Skeletal muscle cell (primary cell): ENCODE results near the gene CNPY1.
"Not testable (repeated sequence)": the region's sequence is repeated elsewhere in the genome, so short reads cannot be mapped to it uniquely, and the experiment has no call there.

Experiments
- DNase-seq: peaks from one replicate; pipeline ENCODE4 v3.0.0-alpha.2; 2010; ENCODE audit warnings: low read depth
- H3K4me3 ChIP-seq: 2 replicates; pipeline ENCODE4 v1.5.1; 2011; ENCODE audit warnings: low read depth, mild to moderate bottlenecking, control low read depth, low read length, moderate library complexity

The CNPY1 gene

DNA sequence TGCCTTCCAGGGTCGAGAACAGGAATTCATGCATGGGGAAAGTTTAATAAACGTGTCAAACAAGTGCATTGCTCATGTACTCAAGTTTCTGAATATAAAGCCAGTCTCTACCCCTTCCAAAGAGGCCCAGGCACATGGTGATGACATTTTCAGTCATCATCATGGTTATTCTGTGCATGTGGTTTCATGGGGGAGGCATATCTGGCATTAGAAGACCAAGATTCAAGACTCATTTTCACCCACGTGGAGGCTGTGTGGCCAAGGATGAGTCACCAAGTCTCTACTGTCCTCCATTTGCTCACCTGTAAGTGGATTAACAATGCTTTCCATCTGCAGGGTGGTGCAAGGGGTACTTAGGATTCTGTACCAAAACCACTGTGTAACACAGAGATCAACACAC is 34.0 kb upstream of the CNPY1 start:
- no peak for DNase-seq
- H3K4me3 ChIP-seq: no peak overlapping the region

DNA sequence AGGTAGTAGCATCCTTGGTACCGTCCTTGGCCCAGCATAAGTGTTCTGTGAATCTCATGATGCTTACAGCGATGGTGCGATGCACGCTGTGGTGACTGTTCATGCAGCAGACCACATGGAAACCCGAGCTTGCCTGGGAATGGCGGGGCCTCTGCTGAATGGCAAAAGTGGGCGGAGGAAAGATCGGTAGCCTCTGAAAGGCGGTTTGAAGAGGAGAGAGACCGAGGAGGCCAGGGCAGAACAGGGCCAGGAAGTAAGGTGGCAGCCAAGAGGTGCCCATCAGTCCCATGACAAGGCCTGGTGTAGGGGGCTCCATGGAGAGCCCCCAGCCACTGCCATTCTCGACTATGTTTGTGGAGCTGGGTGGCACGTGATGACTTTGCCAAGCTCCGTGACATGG is 33.2 kb upstream of the CNPY1 start:
- no peak overlapping the region for H3K4me3 ChIP-seq
- DNase-seq: no peak

DNA sequence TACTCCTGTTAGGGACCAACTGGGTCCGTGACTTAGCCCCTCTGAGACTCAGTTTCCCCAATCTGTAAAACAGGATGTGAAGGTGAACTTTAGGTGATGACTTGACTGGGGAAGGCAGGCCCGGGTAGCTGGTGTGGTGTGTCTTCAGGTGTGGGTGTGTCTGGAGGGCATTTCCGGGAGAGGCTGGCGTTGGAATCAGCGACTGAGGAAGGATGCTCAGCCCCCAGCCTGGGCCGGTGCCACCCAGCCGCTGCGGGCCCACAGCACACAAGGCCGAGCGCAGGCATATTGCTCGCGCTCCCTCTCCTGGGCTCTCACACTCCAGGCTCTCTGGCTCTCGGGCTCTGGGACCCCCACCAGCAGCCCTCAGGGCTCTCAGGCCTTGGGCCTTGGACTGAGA is 31.7 kb upstream of the CNPY1 start:
- no peak for DNase-seq
- H3K4me3 ChIP-seq: no peak overlapping the region

DNA sequence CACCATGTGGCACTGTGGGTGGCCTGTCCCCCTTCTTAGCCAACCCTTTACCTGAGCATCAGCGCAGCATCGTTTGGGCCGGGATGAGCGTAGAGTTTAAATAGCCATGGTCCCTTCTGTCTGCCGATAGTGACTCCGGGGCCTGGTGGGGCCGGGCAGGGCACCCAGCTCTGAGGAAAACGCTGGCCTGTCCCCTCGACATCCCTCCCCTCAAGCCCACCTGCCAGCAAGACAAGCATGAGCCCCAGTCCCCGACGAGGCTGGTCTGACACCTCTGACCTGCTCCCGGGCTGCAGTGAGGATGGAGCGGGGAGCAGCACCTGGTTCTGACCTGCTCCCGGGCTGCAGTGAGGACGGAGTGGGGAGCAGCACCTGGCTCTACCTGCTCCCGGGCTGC is 31.1 kb upstream of the CNPY1 start:
- no peak for DNase-seq
- H3K4me3 ChIP-seq: no peak overlapping the region

DNA sequence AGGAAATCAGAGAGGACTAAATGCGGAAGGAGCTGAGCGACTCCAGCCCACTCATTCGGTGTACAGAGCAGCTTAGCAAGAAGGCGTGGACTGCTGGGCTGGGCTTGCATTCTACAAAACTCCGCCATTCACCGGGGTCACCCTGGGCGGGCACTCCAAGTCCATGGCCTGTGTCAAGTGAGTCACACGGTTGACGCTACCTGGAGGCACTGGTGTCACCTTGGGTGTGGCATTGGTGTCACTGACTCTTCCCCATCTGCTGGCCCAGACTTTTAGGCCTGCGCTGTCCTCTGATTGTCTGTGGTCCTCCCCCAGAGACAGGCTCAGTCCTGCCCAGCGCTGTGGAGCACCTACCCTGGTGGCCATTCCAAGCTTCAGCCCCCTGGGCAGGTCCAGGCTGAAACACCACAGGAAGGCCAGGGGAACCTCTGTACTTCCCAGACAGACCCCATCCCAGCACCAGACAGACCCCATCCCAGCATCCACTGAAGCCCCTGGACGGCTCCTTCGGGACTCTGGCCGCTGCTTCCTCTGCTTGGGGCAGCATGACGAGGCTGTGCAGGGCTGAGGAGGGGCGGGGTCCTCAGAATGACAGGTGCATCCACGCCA is 30.6 kb upstream of the CNPY1 start:
- no peak for DNase-seq
- H3K4me3 ChIP-seq: no peak overlapping the region

DNA sequence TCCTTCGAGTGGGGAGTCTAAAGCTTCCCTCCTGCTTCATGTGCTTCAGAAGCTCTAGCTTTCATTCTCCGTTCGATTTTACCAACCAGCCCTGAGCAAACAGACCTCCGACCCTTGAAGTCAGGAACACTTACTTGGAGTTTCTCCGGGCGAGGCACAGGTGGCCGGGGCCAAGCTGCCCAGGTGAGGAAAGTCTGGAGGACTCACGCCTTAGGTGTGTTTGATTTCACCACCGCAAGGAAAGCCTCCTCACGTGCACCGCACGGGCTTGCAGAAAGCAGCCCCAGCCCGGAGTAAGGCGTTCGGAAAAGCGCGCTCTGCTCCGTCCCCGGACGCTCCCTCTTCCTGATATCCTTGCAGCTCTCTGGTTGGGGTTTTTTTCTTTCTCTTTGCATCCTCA is 30.1 kb upstream of the CNPY1 start:
- DNase-seq: no peak

DNA sequence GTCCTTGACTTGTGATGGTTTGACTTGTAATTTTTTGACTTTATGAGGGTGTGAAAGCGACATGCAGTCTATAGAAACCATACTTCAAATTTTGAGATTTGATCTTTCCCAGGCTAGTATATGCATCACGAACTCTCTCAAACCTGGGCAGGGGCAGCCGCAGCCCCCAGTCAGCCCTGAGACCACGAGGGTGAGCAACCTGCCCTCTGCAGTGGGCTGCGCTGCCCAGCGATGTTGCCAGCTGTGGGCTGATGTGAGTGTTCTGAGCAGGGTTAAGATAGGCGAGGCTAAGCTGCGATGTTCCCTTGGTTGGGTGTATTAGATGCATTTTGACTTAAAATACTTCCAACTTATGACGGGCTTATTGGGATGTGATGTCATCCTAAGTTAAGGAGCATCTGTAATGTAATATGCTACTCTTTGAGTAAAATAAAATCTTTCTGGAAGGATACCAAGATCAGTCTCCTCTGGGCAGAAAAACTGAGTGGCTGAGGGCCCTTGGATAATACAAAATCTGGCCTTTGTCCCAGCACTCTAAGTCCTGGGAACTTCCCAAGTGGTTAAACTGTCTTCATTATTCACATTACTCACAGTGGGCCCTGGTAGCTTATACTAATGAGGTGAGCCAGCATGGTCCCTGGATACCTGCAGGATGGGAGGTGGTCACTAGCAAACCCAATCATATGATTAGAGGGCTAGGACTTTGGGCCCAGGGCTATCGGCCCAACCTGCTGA is 28.4 kb upstream of the CNPY1 start:
- DNase-seq: no peak

More for the DNA sequence above, 30.1 kb upstream of the CNPY1 start:
- no peak overlapping the region for H3K4me3 ChIP-seq

DNA sequence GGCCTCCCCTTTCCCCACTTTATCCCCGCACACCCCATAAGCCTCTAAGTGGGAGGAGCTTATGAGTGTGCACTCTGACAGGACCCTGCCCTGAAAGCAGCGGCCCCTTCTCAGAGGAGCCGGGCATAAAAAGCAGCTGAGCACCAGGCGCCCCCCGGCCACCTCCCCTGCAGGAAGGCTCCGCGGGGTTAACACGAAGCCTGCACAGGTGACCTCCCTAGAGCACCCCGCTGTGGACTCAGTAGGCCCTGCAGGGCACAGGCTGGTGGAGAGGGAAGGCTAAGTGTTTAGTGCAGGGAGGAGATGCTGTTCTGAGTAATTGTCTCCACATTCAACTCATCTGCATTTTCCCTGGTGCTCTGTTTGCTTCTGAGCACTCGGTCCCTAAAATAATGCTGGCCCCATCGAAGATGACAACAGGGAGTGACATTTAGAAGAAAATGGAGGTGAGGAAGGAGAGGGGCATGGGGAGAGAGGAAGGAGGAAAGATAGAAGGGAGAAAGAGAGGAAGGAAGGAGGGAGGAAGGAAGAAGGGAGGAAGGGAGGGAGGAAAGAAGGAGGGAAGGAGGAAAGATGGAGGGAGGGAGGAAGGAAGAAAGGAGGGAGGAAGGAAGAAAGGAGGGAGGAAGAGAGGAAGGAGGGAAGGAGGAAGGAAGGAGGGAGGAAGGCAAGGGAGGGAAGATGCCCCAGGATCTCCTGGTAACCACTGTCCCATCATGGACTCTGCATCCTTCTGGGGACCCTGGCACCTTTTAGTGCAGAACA is 25.4 kb upstream of the CNPY1 start:
- no peak for DNase-seq
- H3K4me3 ChIP-seq: no peak overlapping the region

More for the DNA sequence above, 28.4 kb upstream of the CNPY1 start:
- no peak overlapping the region for H3K4me3 ChIP-seq

DNA sequence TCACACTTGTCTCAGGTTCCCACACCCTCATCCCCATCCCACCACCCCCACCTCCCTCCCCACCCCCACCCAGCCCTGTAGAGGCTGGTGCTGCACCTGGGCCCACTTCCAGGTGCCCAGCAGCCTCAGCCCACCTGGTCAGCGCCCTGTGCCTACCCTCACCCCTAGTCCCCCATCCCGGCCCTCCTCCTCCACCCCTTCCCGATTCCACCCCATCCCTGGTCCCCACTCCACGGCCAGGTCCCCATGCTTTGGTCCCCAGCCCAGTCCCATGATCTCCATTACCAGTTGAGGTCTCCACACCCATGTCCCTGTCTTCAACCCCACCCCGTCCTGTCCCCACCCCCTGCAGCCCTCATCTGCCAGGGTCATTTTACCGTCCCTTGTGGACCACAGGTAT is 24.6 kb upstream of the CNPY1 start:
- no peak overlapping the region for H3K4me3 ChIP-seq
- no peak for DNase-seq

DNA sequence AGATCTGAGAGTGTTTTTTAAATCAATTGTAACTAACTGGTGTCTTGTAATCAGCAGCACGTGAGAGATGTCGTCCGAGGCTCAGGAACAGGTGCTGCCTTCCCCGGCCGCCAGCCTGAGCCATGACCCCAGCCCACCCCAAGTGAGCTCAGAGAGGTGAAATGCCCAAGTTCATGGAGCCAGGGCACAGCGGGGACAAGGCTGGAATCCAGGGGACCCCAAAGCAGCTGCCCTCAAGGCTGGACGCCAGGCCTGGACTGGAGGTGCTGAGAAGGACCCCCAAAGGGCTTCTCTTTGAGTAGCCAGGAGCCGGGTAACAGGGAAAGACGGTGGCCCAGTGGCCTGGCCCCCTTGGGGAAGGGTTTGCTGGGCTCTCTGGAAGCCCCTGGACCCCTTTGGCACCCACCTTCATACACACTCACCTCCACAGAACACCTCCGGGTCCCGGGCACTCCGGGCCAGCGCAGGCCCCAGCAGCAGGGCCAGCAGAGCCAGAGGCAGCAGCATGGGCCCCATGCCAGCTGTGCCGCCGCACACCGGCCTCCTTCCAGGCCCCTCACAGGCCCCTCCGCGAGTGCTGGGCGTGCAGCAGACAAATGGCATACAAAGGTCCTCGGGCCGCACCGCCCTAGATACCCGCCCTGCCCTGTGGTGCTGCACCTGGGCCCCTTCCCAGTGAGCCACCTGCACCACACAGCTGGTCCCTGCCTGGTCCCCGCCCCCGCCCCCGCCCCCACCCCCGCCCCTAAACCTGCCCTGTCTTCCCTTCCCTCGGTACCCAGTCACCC is 24.0 kb upstream of the CNPY1 start:
- H3K4me3 ChIP-seq: no peak overlapping the region
- no peak for DNase-seq

DNA sequence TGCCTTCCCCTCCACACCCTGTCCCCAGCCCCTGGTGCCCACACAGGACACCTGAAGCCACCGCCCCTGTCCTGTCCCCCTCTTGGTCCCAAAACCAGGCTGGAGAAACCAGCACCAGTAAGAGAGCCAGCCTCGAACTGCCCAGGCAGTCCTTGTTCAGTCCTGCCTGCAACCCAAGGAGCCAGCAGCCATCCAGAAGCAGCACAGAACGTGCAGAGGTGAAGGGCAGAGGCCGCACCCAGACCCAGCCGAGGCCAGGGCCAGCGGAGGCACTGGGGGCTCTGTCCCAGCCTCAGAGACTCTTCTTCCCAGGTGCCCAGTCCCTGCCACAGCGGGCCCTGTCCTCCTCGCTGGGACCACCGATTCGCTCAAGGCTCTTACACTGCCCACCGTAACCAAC is 23.3 kb upstream of the CNPY1 start:
- DNase-seq: no peak

DNA sequence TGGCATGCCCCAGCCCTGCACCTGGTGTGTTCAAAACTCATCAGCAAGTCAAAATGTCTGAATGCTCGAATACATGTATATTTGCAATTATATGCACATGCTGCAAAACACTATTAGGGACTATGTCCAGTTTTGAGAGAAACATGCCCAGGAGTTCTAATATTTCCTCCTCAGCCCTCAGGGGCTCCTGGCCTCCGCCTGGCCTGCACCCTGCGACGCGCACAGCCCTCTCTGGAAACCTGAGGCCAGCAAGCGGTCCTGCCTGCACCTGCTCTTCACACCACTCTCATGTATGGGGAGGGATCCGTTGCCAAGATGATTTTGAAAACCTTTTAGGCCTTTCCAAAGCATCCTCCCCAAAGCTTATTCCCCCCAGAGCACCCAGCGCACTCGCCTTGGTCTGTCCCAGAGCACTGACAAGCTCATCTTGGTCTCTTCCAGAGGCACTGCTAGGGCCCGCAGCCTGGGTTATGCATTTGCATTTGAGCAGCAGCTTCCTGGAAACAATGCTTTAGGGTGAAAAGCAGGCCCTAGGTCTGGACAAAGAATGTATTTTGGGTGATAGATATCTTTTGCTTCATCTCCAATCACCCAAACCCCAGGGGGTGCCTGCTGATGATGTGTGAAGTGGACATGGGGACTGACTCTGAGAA is 22.6 kb upstream of the CNPY1 start:
- DNase-seq: no peak
- H3K4me3 ChIP-seq: no peak overlapping the region

More for the DNA sequence above, 23.3 kb upstream of the CNPY1 start:
- no peak overlapping the region for H3K4me3 ChIP-seq

DNA sequence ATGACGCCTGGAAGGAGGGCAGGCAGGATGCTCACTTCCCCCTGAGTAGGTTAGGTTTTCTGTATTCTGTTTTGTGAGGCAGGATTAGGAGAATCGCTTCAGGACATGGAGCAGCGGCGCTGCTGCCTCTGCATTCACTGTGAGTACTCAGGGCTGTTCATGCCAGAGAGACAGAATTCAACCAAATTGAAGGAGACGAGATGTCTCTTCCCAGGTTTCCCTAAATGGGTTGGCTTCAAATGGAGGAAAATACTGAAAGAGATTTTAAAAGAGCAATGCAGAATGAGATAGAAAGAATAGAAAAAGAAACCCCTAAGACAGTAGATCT is 21.9 kb upstream of the CNPY1 start:
- H3K4me3 ChIP-seq: no peak overlapping the region
- DNase-seq: no peak

DNA sequence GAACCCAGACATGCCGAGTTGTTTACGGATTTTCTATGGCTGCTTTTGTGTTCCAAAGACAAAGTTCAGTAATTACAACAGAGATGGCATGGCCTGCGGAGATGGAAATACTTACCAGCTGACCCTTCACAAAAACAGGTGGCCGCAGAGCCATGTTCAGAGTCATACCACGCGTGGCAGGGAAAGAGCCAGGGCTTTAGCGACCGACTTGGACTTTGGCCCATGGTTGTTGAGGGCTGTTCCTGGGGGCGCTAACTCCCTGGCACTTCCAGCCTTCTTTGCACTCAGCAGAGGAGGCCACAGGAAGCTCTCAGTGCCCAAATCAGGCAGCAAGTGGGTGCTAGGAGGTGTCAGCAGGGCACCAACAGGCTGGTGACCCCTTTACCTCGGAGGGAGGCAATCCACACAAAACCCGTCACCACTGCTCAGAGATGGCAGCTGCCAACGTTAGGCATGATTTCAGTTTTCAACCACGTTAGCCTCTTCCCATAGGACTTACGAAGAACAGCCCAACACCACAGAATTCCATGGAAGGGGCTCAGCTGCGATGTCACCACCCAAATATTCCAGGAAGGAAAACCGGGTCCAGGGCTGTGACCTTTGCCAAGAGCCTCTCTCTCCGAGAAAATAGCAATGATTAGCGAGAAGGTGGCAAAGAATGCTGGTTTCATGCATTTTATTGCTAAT is 21.4 kb upstream of the CNPY1 start:
- H3K4me3 ChIP-seq: no peak overlapping the region
- DNase-seq: no peak

DNA sequence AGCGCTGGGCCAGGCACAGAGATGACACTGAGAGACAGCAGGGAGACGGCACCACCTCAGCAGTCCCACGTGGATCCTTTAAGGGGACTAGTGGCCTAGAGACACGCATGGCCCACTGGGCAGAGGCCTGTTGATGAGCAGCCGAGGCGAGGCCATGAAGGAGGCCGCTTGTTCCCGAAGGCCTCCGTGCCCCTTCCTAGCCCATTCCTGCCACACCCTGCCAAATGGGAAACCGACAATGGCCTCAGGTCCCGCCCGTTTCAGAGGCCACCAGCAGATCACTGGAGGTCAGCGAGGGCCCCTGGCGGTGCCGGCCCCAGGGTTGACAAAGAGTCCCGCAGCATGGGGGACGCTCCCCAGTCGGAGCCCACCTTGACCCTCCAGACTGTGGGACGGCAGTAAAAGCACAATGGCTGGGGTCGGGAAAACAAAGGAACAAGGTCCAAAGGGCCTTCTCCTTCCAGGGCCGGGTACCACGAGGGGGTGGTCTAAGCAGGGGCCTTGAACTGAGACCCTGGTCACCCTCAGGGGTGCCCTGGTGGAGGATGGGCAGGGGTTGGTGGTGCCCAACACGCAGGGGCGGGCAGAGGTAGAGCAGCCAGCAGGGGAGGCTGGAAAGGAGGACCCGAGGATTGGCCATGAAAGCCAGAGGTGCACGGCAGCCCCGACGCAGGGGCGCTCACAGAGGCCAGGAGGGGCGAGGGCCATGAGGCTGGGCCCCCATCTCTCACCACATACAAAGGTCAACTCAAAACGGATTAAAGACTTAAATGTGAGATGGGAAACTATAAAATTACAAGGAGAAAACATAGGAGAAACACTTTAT is 19.9 kb upstream of the CNPY1 start:
- no peak overlapping the region for H3K4me3 ChIP-seq
- DNase-seq: no peak

DNA sequence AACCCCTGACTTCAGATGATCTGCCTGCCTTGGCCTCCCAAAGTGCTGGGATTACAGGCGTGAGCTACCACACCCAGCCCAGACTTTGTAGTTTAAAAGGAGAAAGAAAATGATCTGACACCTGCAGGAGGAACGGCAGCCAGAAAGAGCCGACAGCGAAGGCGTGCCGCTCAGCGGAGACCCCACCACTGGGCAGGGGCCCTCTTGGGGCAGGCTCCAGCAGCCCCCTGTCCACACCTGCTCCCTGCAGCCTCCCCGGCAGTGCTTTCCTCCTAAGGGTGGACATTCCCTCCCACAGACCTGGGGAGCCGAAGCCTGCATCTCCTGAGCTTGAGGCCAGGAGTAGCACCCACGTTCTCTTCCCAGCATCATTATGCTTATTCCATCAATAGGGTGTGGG is 19.2 kb upstream of the CNPY1 start:
- no peak for DNase-seq
- H3K4me3 ChIP-seq: no peak overlapping the region

DNA sequence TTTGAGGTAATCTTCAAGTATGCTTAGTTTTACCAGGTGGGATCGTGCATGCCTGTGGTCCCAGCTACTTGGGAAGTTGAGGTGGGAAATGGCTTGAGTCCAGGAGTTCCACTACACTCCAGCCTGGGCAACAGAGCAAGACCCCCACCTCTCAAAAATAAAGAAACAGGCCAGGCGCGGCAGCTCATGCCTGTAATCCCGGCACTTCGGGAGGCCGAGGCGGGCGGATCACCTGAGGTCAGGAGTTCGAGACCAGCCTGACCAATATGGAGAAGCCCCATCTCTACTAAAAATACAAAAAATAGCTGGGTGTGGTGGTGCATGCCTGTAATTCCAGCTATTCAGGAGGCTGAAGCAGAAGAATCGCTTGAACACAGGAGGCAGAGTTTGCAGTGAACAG is 16.6 kb upstream of the CNPY1 start:
- DNase-seq, H3K4me3 ChIP-seq: not testable (repeated sequence)

DNA sequence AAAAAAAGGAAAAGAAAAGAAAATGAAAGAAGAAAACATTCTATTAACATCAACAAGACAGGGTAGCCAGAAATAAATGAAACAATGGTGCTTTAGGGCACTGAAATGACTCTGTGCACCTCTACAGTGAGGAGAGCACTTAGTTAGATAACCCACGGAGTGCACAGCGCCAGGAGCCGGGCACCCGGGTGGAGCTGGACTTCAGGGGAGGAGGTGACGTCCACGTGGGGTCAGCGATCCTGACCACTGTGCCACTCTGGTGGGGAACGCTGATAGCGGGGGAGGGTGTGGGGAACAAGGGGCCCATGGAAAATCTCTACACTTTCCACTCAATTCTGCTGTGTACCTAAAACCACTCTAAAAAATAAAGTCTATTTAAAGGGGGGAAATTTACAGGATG is 15.7 kb upstream of the CNPY1 start:
- no peak for DNase-seq

More for the DNA sequence above, 15.7 kb upstream of the CNPY1 start:
- H3K4me3 ChIP-seq: no peak overlapping the region
